Endodermal cell (in vitro differentiated cells): ENCODE data around the gene ZYX. TPM values are rescaled to one million over a fixed set of nuclear protein-coding genes. Genes with fewer than 3 reads are reported as not detected.
A peak's percentile ranks its signal among the peaks of the same experiment; 100 is the strongest.
"Not testable (repeated sequence)": the region's sequence is repeated elsewhere in the genome, so short reads cannot be mapped to it uniquely, and the experiment has no call there.

ENCODE experiments used
- DNase-seq: peaks from one replicate; pipeline ENCODE4 v3.0.0-alpha.2; 2017
- H3K27ac ChIP-seq: 2 replicates; pipeline ENCODE4 v1.5.1; 2013; ENCODE audit warnings: mild to moderate bottlenecking, low read depth, low read length, moderate library complexity
- H3K27me3 ChIP-seq: 2 replicates; pipeline ENCODE4 v1.6.1; 2013; ENCODE audit warnings: mild to moderate bottlenecking, low read length, moderate library complexity; ENCODE audit not compliant: insufficient read depth, control insufficient read depth, poor library complexity, severe bottlenecking
- H3K36me3 ChIP-seq: 2 replicates; pipeline ENCODE4 v1.7.0; 2013; ENCODE audit warnings: mild to moderate bottlenecking, low read length, moderate library complexity; ENCODE audit not compliant: control insufficient read depth, insufficient read depth
- H3K4me1 ChIP-seq: one replicate; pipeline ENCODE4 v1.7.0; 2013; ENCODE audit warnings: low read length; ENCODE audit not compliant: control insufficient read depth, insufficient read depth
- H3K4me3 ChIP-seq: 2 replicates; pipeline ENCODE4 v1.5.1; 2013; ENCODE audit warnings: mild to moderate bottlenecking, low read length, moderate library complexity
- H3K9ac ChIP-seq: 2 replicates; pipeline ENCODE4 v1.6.1; 2013; ENCODE audit warnings: mild to moderate bottlenecking, low read length, moderate library complexity; ENCODE audit not compliant: poor library complexity, severe bottlenecking; ENCODE audit errors: extremely low read depth
- H3K9me3 ChIP-seq: 2 replicates; pipeline ENCODE4 v1.6.1; 2013; ENCODE audit warnings: mild to moderate bottlenecking, low read length, moderate library complexity; ENCODE audit not compliant: control insufficient read depth
- H3K27ac Mint-ChIP-seq: 2 replicates; pipeline ENCODE4 v1.8.0; 2020; ENCODE audit warnings: mixed read lengths
- H3K27me3 Mint-ChIP-seq: 2 replicates; pipeline ENCODE4 v1.8.0; 2021; ENCODE audit warnings: mild to moderate bottlenecking, mixed read lengths; ENCODE audit not compliant: insufficient read depth
- H3K36me3 Mint-ChIP-seq: 2 replicates; pipeline ENCODE4 v1.8.0; 2020; ENCODE audit warnings: low read depth, mixed read lengths
- H3K4me1 Mint-ChIP-seq: 2 replicates; pipeline ENCODE4 v1.8.0; 2020; ENCODE audit warnings: mixed read lengths
- H3K4me3 Mint-ChIP-seq: 2 replicates; pipeline ENCODE4 v1.8.0; 2020; ENCODE audit warnings: mild to moderate bottlenecking, moderate library complexity, mixed read lengths
- H3K9me3 Mint-ChIP-seq: 2 replicates; pipeline ENCODE4 v1.8.0; 2020; ENCODE audit warnings: mild to moderate bottlenecking, mixed read lengths
- CTCF ChIP-seq: fragments of 200-600 bp; sonication (generic); conservative IDR thresholded peaks from 2 replicates; pipeline ENCODE4 v1.5.0; 2021; ENCODE audit warnings: antibody characterized with exemption, mild to moderate bottlenecking
- WGBS, 2 experiments: methylation state at CpG; one replicate each; pipeline versions ENCODE4 v1.1.5 to v1.1.7; 2013; ENCODE audit warnings: missing lambda C conversion rate in 2 of 2, mixed read lengths in 1 of 2; ENCODE audit not compliant: insufficient coverage in 1 of 2, insufficient read length in 1 of 2; 5-methylcytosine and 5-hydroxymethylcytosine counted together
- total RNA-seq, 2 donors: library from RNA; stranded (reverse); fragmentation: NEBNext Ultra II Directional in 1 of 2; extraction: Animal tissue kit (Norgen Biotek cat#: 25700) in 1 of 2; gene quantifications; 2 replicates in 1 of 2; 3 replicates in 1 of 2; pipeline ENCODE4 v1.2.1, GENCODE V29; 2021

The ZYX gene
- total RNA-seq, 2 donors from 2014 or later, result 127 to 161 TPM

GRCh38 chr7:143391462-143392404 is 10.6 kb downstream of the ZYX start:
- no peak overlapping the region for H3K27ac ChIP-seq

GRCh38 chr7:143392427-143392826 is 11.3 kb downstream of the ZYX start:
- DNase-seq, result peak; percentile 40

More at GRCh38 chr7:143391462-143392404, 10.6 kb downstream of the ZYX start:
- 92 to 96% methylated on average over 15 to 24 of the region's 24 CpGs for WGBS, 2 experiments
- no peaks in the 10 kb centered on the region for H3K4me1 Mint-ChIP-seq
- no peak overlapping the region for H3K4me3 Mint-ChIP-seq
- no peaks in the 10 kb centered on the region for H3K9me3 Mint-ChIP-seq
- no peaks in the 10 kb centered on the region for H3K27me3 Mint-ChIP-seq
- no peak overlapping the region for H3K27ac Mint-ChIP-seq
- no peak overlapping the region for H3K4me3 ChIP-seq
- no peak for TF ChIP-seq CTCF
- peak; percentile 57 for DNase-seq
- H3K36me3 Mint-ChIP-seq, result peaks cover 70% of the 10 kb centered on the region
- no peaks in the 10 kb centered on the region for H3K4me1 ChIP-seq
- peaks cover 56% of the 10 kb centered on the region for H3K36me3 ChIP-seq
- H3K9me3 ChIP-seq, result no peaks in the 10 kb centered on the region
- no peak overlapping the region for H3K9ac ChIP-seq
- H3K27me3 ChIP-seq, result no peaks in the 10 kb centered on the region

GRCh38 chr7:143392875-143393266 is 11.7 kb downstream of the ZYX start:
- no peaks in the 10 kb centered on the region for H3K9me3 ChIP-seq
- Mint-ChIP-seq H3K4me1 (no peaks in the 10 kb centered on the region), H3K27ac (peak overlapping the region; percentile 39), H3K36me3 (peaks cover 76% of the 10 kb centered on the region), H3K9me3 (no peaks in the 10 kb centered on the region), H3K4me3 (no peak overlapping the region), H3K27me3 (no peaks in the 10 kb centered on the region)
- no peak overlapping the region for H3K4me3 ChIP-seq
- whole genome bisulfite sequencing, 2 experiments, result 93 to 94% methylated on average over 5 to 6 of the region's 6 CpGs
- H3K27me3 ChIP-seq, result no peaks in the 10 kb centered on the region
- no peak overlapping the region for H3K9ac ChIP-seq
- no peak overlapping the region for H3K27ac ChIP-seq
- DNase-seq, result peak; percentile 50
- no peak for TF ChIP-seq CTCF
- no peaks in the 10 kb centered on the region for H3K4me1 ChIP-seq
- H3K36me3 ChIP-seq, result peaks cover 49% of the 10 kb centered on the region

More at GRCh38 chr7:143392427-143392826, 11.3 kb downstream of the ZYX start:
- not testable (repeated sequence) for H3K9me3 Mint-ChIP-seq, H3K9me3 ChIP-seq, H3K4me1 Mint-ChIP-seq, H3K4me1 ChIP-seq, H3K27ac ChIP-seq, H3K9ac ChIP-seq, H3K4me3 Mint-ChIP-seq, H3K27ac Mint-ChIP-seq, H3K27me3 ChIP-seq, H3K4me3 ChIP-seq, H3K27me3 Mint-ChIP-seq
- WGBS, 2 experiments, result 91 to 93% methylated on average over 5 to 8 of the region's 8 CpGs
- peaks cover 76% of the 10 kb centered on the region for H3K36me3 Mint-ChIP-seq
- H3K36me3 ChIP-seq, result peaks cover 49% of the 10 kb centered on the region
